RWPE1 (cell line): ENCODE results near the gene MINDY1.

Source experiments
- CTCF ChIA-PET: fragments of 350-600 bp; sonication (Branson Sonifier 250); formaldehyde crosslinking; extraction: SDS; loops from one replicate; lab custom pipeline; 2021; lab: Yijun Ruan, JAX
- POLR2A ChIA-PET: fragments of 400-600 bp; formaldehyde crosslinking; extraction: SDS; loops from one replicate; lab custom pipeline; 2020; ENCODE audit warnings: antibody characterized with exemption; ENCODE audit not compliant: low non-redundant PET; lab: Yijun Ruan, JAX
- DNase-seq: peaks from one replicate; pipeline ENCODE4 v3.0.0; 2012; ENCODE audit warnings: low spot score
- H3K27ac ChIP-seq: fragments of 450-650 bp; 2 replicates; pipeline ENCODE4 v1.5.1; 2017
- CTCF ChIP-seq: fragments of 450-650 bp; conservative IDR thresholded peaks from 2 replicates; pipeline ENCODE4 v1.5.1; 2017; ENCODE audit warnings: low read depth, mild to moderate bottlenecking

Gene MINDY1

DNA sequence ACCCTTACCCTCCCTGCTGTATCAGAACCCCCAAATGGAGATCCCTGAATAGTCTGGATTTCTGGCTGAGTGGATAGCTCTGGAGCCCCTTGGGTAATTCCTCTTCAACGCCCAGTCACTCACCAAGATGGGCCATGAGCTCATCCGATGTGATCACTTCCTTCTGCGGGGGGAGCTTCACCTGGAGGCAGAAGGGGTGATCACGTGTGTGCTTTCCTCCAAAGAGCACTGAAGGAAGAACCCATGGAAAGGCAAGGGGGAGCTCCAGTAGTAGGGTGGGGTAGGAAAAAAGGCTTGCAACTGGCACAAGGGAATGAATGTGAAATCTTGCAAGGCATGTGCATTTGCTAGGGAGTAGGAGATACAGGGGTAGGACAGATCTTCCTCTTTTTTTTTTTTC, 5.1 kb downstream of the MINDY1 start:
- CTCF ChIA-PET = no interaction called here
- no peak overlapping the region for H3K27ac ChIP-seq
- POLR2A ChIA-PET = no interaction called here
- no peak for DNase-seq
- no peak for TF ChIP-seq CTCF

DNA sequence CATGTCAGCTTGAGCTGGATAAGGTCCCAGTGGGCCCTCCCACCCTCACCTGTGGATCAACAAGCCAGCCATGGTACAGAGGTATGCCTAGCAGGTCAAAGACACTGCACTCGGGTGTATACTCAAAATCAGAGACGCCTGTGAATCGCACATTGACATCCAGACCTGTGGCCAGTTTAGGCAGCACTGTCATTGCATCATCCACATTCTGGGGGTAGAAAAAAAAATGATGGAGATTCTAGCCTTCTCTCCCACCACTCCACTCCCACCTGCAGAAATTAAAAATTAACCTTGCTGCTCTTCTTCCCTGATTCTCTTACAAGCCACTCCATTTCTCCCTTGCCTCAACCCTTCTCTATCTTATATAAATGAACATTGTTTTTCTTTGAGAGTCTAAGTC, 6.3 kb downstream of the MINDY1 start:
- CTCF ChIA-PET = no interaction called here
- no peak for TF ChIP-seq CTCF
- DNase-seq = no peak
- POLR2A ChIA-PET = interaction anchor here (0.6 kb wide), 1 partner anchor 30 kb away, joined by 7 read pairs; no protein-coding TSS in a partner anchor
- no peak overlapping the region for H3K27ac ChIP-seq

DNA sequence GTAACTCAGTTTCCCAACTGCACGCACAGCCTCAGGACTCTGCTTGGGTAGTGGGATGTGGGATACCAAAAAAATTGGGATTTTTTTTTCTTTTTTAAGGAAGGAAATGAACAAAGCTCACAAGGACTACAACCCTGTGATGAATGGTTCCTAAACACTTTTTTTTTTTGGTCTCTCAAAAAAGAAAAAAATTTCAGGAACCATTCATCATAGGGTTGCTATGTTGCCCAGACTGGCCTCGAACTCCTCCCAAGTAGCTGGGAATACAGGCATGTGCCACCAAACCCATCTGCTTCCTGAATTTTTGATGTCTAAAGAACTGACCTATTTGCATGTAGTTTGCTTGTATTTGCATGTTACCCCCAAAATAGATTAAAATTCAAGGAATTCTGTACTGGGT, 6.8 kb downstream of the MINDY1 start:
- H3K27ac ChIP-seq = no peak overlapping the region

DNA sequence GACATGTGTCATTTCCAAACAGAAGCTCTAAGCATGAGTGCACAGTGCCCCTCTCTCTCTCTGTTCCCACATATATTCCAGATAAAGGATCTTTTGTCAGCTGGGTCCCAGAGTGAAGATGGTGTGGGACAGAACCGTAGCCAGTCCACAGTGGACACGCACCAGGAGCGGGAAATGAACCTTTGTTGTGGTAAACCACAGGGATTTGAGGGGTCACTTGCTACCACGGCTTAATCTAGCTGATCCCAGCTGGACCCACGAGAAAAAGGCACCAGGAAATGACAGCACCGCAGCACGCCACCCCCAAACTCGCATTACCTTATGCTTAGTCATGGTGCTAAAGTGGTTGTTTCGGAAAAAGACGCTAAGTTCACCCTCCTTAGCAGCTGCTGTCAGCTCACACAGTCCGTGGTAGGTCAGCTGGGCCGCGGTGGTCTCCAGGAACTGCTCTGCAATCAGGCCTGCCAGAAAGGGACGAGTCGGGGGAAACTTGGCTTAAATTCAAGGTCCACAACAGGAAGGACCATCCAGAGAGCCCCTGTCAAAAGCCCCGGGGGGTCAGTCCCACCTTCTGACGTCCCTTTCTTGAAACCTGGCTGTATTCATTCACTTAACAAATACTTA, 7.5 kb downstream of the MINDY1 start:
- POLR2A ChIA-PET = no interaction called here
- TF ChIP-seq CTCF = no peak
- CTCF ChIA-PET = interaction anchor here (0.6 kb wide), 1 partner anchor 33 kb away, joined by 4 read pairs; no protein-coding TSS in a partner anchor
- no peak for DNase-seq
- no peak overlapping the region for H3K27ac ChIP-seq

More for the DNA sequence above, 6.8 kb downstream of the MINDY1 start:
- no peak for TF ChIP-seq CTCF
- ChIA-PET CTCF (interaction anchor here (0.6 kb wide), 1 partner anchor 34 kb away, joined by 4 read pairs; no protein-coding TSS in a partner anchor), POLR2A (interaction anchor here (0.6 kb wide), 1 partner anchor 30 kb away, joined by 7 read pairs; no protein-coding TSS in a partner anchor)
- DNase-seq = no peak

GRCh38 chr1:150997949-150998348, 8.8 kb downstream of the MINDY1 start:
- peak overlapping the region; percentile 16 for H3K27ac ChIP-seq
- no peak for DNase-seq
- CTCF ChIA-PET = interaction anchor here (1.1 to 3.8 kb wide), 2 partner anchors 9 to 18 kb away, joined by 5 to 17 read pairs; partner anchors contain the start of gene MINDY1
- POLR2A ChIA-PET = interaction anchor here (0.6 kb wide), 1 partner anchor 9 kb away, joined by 3 read pairs; the partner anchor contains the start of gene MINDY1
- no peak for TF ChIP-seq CTCF

- peak overlapping the region; percentile 16 for H3K27ac ChIP-seq
- no peak for DNase-seq
- CTCF ChIA-PET = interaction anchor here (0.6 to 3.8 kb wide), 6 partner anchors 9 to 633 kb away, joined by 3 to 17 read pairs (median 4); partner anchors contain the start of genes MINDY1 and RPRD2
- POLR2A ChIA-PET = interaction anchor here (0.6 kb wide), 1 partner anchor 9 kb away, joined by 3 read pairs; the partner anchor contains the start of gene MINDY1
- no peak for TF ChIP-seq CTCF
These were observed 9.4 kb downstream of the MINDY1 start for GRCh38 chr1:150997126-150997872.
